Osteoblast (primary cell): ENCODE data around the gene EFCAB12. TPM values are rescaled to one million over a fixed set of nuclear protein-coding genes. Genes with fewer than 3 reads are reported as not detected.
A peak's percentile ranks its signal among the peaks of the same experiment; 100 is the strongest.

Experiments
- DNase-seq: peaks from one replicate; pipeline ENCODE4 v3.0.0; 2011; ENCODE audit warnings: low spot score, mixed read lengths; ENCODE audit not compliant: insufficient read length; ENCODE audit errors: missing footprints
- H2AFZ ChIP-seq: 2 replicates; pipeline ENCODE4 v1.6.0; 2011; ENCODE audit warnings: mild to moderate bottlenecking, low read length
- H3K27ac ChIP-seq: 2 replicates; pipeline ENCODE4 v1.5.1; 2011; ENCODE audit warnings: mild to moderate bottlenecking, low read depth, low read length, moderate library complexity
- H3K27me3 ChIP-seq: 2 replicates; pipeline ENCODE4 v1.6.0; 2012; ENCODE audit warnings: mild to moderate bottlenecking, control low read depth, inconsistent platforms, low read length, moderate library complexity; ENCODE audit not compliant: insufficient read depth
- H3K36me3 ChIP-seq: 2 replicates; pipeline ENCODE4 v1.5.1; 2011; ENCODE audit warnings: mild to moderate bottlenecking, low read length, control low read depth, moderate library complexity; ENCODE audit not compliant: insufficient read depth
- H3K4me1 ChIP-seq: 2 replicates; pipeline ENCODE4 v1.5.1; 2011; ENCODE audit warnings: mild to moderate bottlenecking, low read length, control low read depth, moderate library complexity; ENCODE audit not compliant: insufficient read depth
- H3K4me2 ChIP-seq: 2 replicates; pipeline ENCODE4 v1.6.0; 2011; ENCODE audit warnings: mild to moderate bottlenecking, low read length; ENCODE audit not compliant: insufficient read depth
- H3K4me3 ChIP-seq: fragments of 200-600 bp; sonication (generic); 3 replicates; pipeline ENCODE4 v1.5.1; 2012; ENCODE audit warnings: mild to moderate bottlenecking, low read length, inconsistent platforms; ENCODE audit not compliant: insufficient read depth
- H3K79me2 ChIP-seq: 2 replicates; pipeline ENCODE4 v1.6.0; 2012; ENCODE audit warnings: mild to moderate bottlenecking, low read length, control low read depth, inconsistent platforms; ENCODE audit not compliant: insufficient read depth
- H3K9me3 ChIP-seq: 2 replicates; pipeline ENCODE4 v1.5.1; 2011; ENCODE audit warnings: low read depth, low read length, control low read depth
- H4K20me1 ChIP-seq: 2 replicates; pipeline ENCODE4 v1.6.0; 2012; ENCODE audit warnings: mild to moderate bottlenecking, low read length, control low read depth; ENCODE audit not compliant: insufficient read depth
- small RNA-seq: library from RNA; depleted of rRNA; stranded (forward); fragments of <200 nt; gene quantifications from one replicate; pipeline ENCODE3, GENCODE V24; 2012
- total RNA-seq: library from RNA; depleted of rRNA; stranded (reverse); fragments of >200 nt; gene quantifications from 2 replicates; pipeline ENCODE4 v1.2.3, GENCODE V29; 2012
- TF ChIP-seq, protein P1 (sequence below): IDR thresholded peaks from 2 replicates; pipeline ENCODE4 v1.5.1; 2011; ENCODE audit warnings: mild to moderate bottlenecking, low read depth, low read length, moderate library complexity; ENCODE audit errors: extremely low read depth

Gene EFCAB12
- total RNA-seq, 1 donor, result under 0.01 TPM

DNA sequence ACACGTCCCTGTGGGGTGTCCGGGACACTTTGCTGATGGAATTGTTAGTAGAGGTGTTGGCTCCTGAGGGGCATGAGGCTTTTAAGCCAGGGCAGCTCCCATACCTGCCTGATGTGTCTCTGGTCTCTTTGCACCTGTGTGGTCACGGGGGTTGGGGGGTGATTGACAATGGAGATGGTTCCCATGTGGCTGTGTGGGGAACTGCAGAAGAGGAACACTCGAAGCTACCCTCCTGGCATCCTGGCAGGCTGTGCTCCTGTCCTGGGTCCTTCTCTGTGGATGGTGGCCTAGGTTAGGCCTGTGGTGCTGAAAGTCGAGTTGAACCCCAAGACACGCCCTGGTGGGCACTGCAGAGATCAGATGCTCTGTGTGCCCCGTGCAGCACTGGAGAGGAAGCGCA lies 76.4 kb downstream of the EFCAB12 start:
- H3K9me3 ChIP-seq, result no peaks in the 10 kb centered on the region
- no peaks in the 10 kb centered on the region for H3K79me2 ChIP-seq
- H2AFZ ChIP-seq, result no peak overlapping the region
- peaks cover 2% of the 10 kb centered on the region for H3K27me3 ChIP-seq
- H3K27ac ChIP-seq, result no peak overlapping the region
- no peaks in the 10 kb centered on the region for H3K36me3 ChIP-seq
- H3K4me2 ChIP-seq, result no peak overlapping the region
- H3K4me1 ChIP-seq, result no peaks in the 10 kb centered on the region
- H3K4me3 ChIP-seq, result no peak overlapping the region
- no peaks in the 10 kb centered on the region for H4K20me1 ChIP-seq
- TF ChIP-seq, protein P1, sequence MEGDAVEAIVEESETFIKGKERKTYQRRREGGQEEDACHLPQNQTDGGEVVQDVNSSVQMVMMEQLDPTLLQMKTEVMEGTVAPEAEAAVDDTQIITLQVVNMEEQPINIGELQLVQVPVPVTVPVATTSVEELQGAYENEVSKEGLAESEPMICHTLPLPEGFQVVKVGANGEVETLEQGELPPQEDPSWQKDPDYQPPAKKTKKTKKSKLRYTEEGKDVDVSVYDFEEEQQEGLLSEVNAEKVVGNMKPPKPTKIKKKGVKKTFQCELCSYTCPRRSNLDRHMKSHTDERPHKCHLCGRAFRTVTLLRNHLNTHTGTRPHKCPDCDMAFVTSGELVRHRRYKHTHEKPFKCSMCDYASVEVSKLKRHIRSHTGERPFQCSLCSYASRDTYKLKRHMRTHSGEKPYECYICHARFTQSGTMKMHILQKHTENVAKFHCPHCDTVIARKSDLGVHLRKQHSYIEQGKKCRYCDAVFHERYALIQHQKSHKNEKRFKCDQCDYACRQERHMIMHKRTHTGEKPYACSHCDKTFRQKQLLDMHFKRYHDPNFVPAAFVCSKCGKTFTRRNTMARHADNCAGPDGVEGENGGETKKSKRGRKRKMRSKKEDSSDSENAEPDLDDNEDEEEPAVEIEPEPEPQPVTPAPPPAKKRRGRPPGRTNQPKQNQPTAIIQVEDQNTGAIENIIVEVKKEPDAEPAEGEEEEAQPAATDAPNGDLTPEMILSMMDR, result peak; percentile 14
- DNase-seq, result peak; percentile 60

Small RNA genes lying within 50 kb of the gene (small RNA-seq; reads per million reads assigned to genes)
- gene SNORA7B, result 0.22 reads per million

Other genes with a start within 250 kb of the EFCAB12 start
- 215 and 233 TPM in 2 replicates for gene CNBP, start 244.7 kb downstream of the EFCAB12 start, total RNA-seq
- gene COPG1, start 179.0 kb downstream of the EFCAB12 start, total RNA-seq, result 297 and 305 TPM in 2 replicates
- 10.5 and 11.8 TPM in 2 replicates for gene HMCES, start 149.8 kb downstream of the EFCAB12 start, total RNA-seq
- 37.1 and 41.3 TPM in 2 replicates for gene MBD4, start 11.3 kb upstream of the EFCAB12 start, total RNA-seq
- 30.4 and 30.6 TPM in 2 replicates for gene IFT122, start 11.6 kb upstream of the EFCAB12 start, total RNA-seq
- not detected in 2 replicates for gene RHO, start 100.0 kb upstream of the EFCAB12 start, total RNA-seq
- not detected in 2 replicates for gene H1-8, start 114.5 kb upstream of the EFCAB12 start, total RNA-seq
- 126 and 134 TPM in 2 replicates for gene PLXND1, start 178.0 kb upstream of the EFCAB12 start, total RNA-seq